Naive B cell (primary cell): ENCODE measurements around the gene DGCR2. TPM values are rescaled to one million over a fixed set of nuclear protein-coding genes. Genes with fewer than 3 reads are reported as not detected.
"Not testable (repeated sequence)": the region's sequence is repeated elsewhere in the genome, so short reads cannot be mapped to it uniquely, and the experiment has no call there.

Experiments used
- ATAC-seq, 2 donors: fragments of 150-1000 bp; cut with Tn5 transposase; 2 replicates each; pipeline ENCODE4 v1.10.0; 2021; ENCODE audit warnings: low read depth in 2 of 2, mild to moderate bottlenecking in 2 of 2, moderate library complexity in 2 of 2
- DNase-seq: peaks from one replicate; pipeline ENCODE4 v3.0.0; 2022
- H3K27ac Mint-ChIP-seq, 6 donors: one replicate each; pipeline ENCODE4 v1.8.0; 2020 to 2022; ENCODE audit warnings: mild to moderate bottlenecking in 6 of 6, mixed read lengths in 6 of 6, moderate library complexity in 5 of 6, inconsistent platforms in 2 of 6
- H3K27me3 Mint-ChIP-seq, 3 donors: one replicate each; pipeline ENCODE4 v1.8.0; 2021 to 2022; ENCODE audit warnings: mixed read lengths in 3 of 3, mild to moderate bottlenecking in 1 of 3
- H3K36me3 Mint-ChIP-seq, 2 donors: one replicate each; pipeline ENCODE4 v1.8.0; 2020 to 2022; ENCODE audit warnings: mixed read lengths in 2 of 2, inconsistent platforms in 1 of 2, mild to moderate bottlenecking in 1 of 2
- H3K4me1 Mint-ChIP-seq, 3 donors: one replicate each; pipeline ENCODE4 v1.8.0; 2020 to 2022; ENCODE audit warnings: mixed read lengths in 3 of 3, inconsistent platforms in 1 of 3, mild to moderate bottlenecking in 1 of 3, moderate library complexity in 1 of 3
- H3K4me3 Mint-ChIP-seq, 8 donors: one replicate each; pipeline ENCODE4 v1.8.0; 2020 to 2022; ENCODE audit warnings: mild to moderate bottlenecking in 8 of 8, mixed read lengths in 8 of 8, moderate library complexity in 8 of 8, inconsistent platforms in 2 of 8
- H3K9me3 Mint-ChIP-seq, 7 donors: one replicate each; pipeline ENCODE4 v1.8.0; 2020 to 2022; ENCODE audit warnings: mixed read lengths in 7 of 7, mild to moderate bottlenecking in 5 of 7, inconsistent platforms in 2 of 7, moderate library complexity in 1 of 7
- polyA plus RNA-seq, 6 donors: library from polyadenylated mRNA; unstranded; fragments of 300-500 nt; fragmentation: Illumina TruSeq; gene quantifications; one replicate each; pipeline ENCODE4 v1.2.3, GENCODE V29; 2021; ENCODE audit warnings: low read depth in 6 of 6

DGCR2 gene
- polyA plus RNA-seq, 6 donors from 2014 or later, result 27.4 to 50.6 (median 32.8) TPM

- Mint-ChIP-seq H3K4me3 (no peak overlapping the region), H3K27ac (peak overlapping the region in 1 of 6 donors; percentile 72), H3K9me3 (no peaks in the 10 kb centered on the region), H3K4me1 (peaks cover 0 to 10% (median 0%) of the 10 kb centered on the region in 3 donors), H3K36me3 (peaks cover 11 to 12% of the 10 kb centered on the region in 2 donors), H3K27me3 (no peaks in the 10 kb centered on the region)
- no peak for ATAC-seq
- no peak for DNase-seq
Measured at GRCh38 chr22:19040391-19040861, 81.8 kb downstream of the DGCR2 start.

- no peaks in the 10 kb centered on the region for H3K27me3 Mint-ChIP-seq
Measured at GRCh38 chr22:19039796-19040280, 82.4 kb downstream of the DGCR2 start.

GRCh38 chr22:19039448-19039780 lies 82.8 kb downstream of the DGCR2 start:
- Mint-ChIP-seq H3K36me3 (peaks cover 1 to 6% of the 10 kb centered on the region in 2 donors), H3K27me3 (no peaks in the 10 kb centered on the region), H3K27ac (peak overlapping the region in 1 of 6 donors; percentile 47), H3K4me3 (no peak overlapping the region), H3K4me1 (peaks cover 0 to 10% (median 5%) of the 10 kb centered on the region in 3 donors), H3K9me3 (no peaks in the 10 kb centered on the region)
- DNase-seq (no peak), ATAC-seq (no peak)

More at GRCh38 chr22:19039796-19040280, 82.4 kb downstream of the DGCR2 start:
- DNase-seq (no peak), ATAC-seq (no peak)
- Mint-ChIP-seq H3K36me3 (peaks cover 5 to 6% of the 10 kb centered on the region in 2 donors), H3K4me3 (no peak overlapping the region), H3K9me3 (no peaks in the 10 kb centered on the region), H3K27ac (peak overlapping the region in 1 of 6 donors; percentile 47), H3K4me1 (peaks cover 0 to 10% (median 1%) of the 10 kb centered on the region in 3 donors)

- Mint-ChIP-seq H3K9me3 (no peaks in the 10 kb centered on the region), H3K36me3 (peaks cover 0 to 6% of the 10 kb centered on the region in 2 donors), H3K4me3 (no peak overlapping the region), H3K27me3 (no peaks in the 10 kb centered on the region), H3K27ac (no peak overlapping the region), H3K4me1 (peaks cover 0 to 10% (median 6%) of the 10 kb centered on the region in 3 donors)
- ATAC-seq, result no peak
- no peak for DNase-seq
Measured at GRCh38 chr22:19038728-19039447, 83.3 kb downstream of the DGCR2 start.

GRCh38 chr22:19038164-19038546 lies 84.1 kb downstream of the DGCR2 start:
- H3K4me3 Mint-ChIP-seq, result no peak overlapping the region
- H3K27me3 Mint-ChIP-seq, result no peaks in the 10 kb centered on the region
- ATAC-seq, result no peak
- H3K27ac Mint-ChIP-seq, result no peak overlapping the region
- no peak for DNase-seq
- H3K9me3 Mint-ChIP-seq, result no peaks in the 10 kb centered on the region
- peaks cover 0 to 6% of the 10 kb centered on the region in 2 donors for H3K36me3 Mint-ChIP-seq
- peaks cover 0 to 10% (median 6%) of the 10 kb centered on the region in 3 donors for H3K4me1 Mint-ChIP-seq

- peaks cover 0 to 4% (median 0%) of the 10 kb centered on the region in 3 donors for H3K27me3 Mint-ChIP-seq
- ATAC-seq, result no peak
- peaks cover 0 to 6% of the 10 kb centered on the region in 2 donors for H3K36me3 Mint-ChIP-seq
- DNase-seq, result no peak
- H3K9me3 Mint-ChIP-seq, result no peaks in the 10 kb centered on the region
- no peak overlapping the region for H3K4me3 Mint-ChIP-seq
- peak overlapping the region in 2 of 6 donors; percentile 72 to 73 for H3K27ac Mint-ChIP-seq
- peaks cover 0 to 10% (median 6%) of the 10 kb centered on the region in 3 donors for H3K4me1 Mint-ChIP-seq
Measured at GRCh38 chr22:19037282-19038163, 84.7 kb downstream of the DGCR2 start.

GRCh38 chr22:19036523-19037273 lies 85.5 kb downstream of the DGCR2 start:
- peak overlapping the region in 2 of 6 donors; percentile 30 to 63 for H3K27ac Mint-ChIP-seq
- H3K4me3 Mint-ChIP-seq, result peak overlapping the region in 1 of 8 donors; percentile 26
- DNase-seq (no peak), ATAC-seq (no peak)
- peaks cover 0 to 10% (median 6%) of the 10 kb centered on the region in 3 donors for H3K4me1 Mint-ChIP-seq
- no peaks in the 10 kb centered on the region for H3K9me3 Mint-ChIP-seq
- peaks cover 0 to 6% of the 10 kb centered on the region in 2 donors for H3K36me3 Mint-ChIP-seq
- H3K27me3 Mint-ChIP-seq, result peaks cover 0 to 4% (median 0%) of the 10 kb centered on the region in 3 donors

- Mint-ChIP-seq H3K36me3 (peaks cover 0 to 6% of the 10 kb centered on the region in 2 donors), H3K4me3 (peak overlapping the region in 1 of 8 donors; percentile 26), H3K9me3 (no peaks in the 10 kb centered on the region), H3K27ac (peak overlapping the region in 1 of 6 donors; percentile 30), H3K4me1 (peaks cover 0 to 10% (median 6%) of the 10 kb centered on the region in 3 donors), H3K27me3 (peaks cover 0 to 4% (median 0%) of the 10 kb centered on the region in 3 donors)
- DNase-seq, result no peak
- ATAC-seq, result no peak
Measured at GRCh38 chr22:19036229-19036522, 86.0 kb downstream of the DGCR2 start.

GRCh38 chr22:19035474-19036228 lies 86.6 kb downstream of the DGCR2 start:
- Mint-ChIP-seq H3K9me3 (no peaks in the 10 kb centered on the region), H3K27ac (peak overlapping the region in 2 of 6 donors; percentile 76 to 82), H3K36me3 (peaks cover 0 to 6% of the 10 kb centered on the region in 2 donors), H3K4me3 (no peak overlapping the region), H3K4me1 (peaks cover 0 to 10% (median 6%) of the 10 kb centered on the region in 3 donors), H3K27me3 (peaks cover 0 to 4% (median 2%) of the 10 kb centered on the region in 3 donors)
- ATAC-seq (peak in 1 of 2 donors; percentile 48), DNase-seq (no peak)

GRCh38 chr22:19035126-19035473 lies 87.1 kb downstream of the DGCR2 start:
- not testable (repeated sequence) for H3K27ac Mint-ChIP-seq, H3K36me3 Mint-ChIP-seq, H3K4me3 Mint-ChIP-seq, DNase-seq, H3K27me3 Mint-ChIP-seq, H3K4me1 Mint-ChIP-seq, ATAC-seq, H3K9me3 Mint-ChIP-seq

GRCh38 chr22:19034724-19035120 lies 87.5 kb downstream of the DGCR2 start:
- DNase-seq, H3K27ac Mint-ChIP-seq, H3K9me3 Mint-ChIP-seq, H3K36me3 Mint-ChIP-seq, H3K4me1 Mint-ChIP-seq, H3K27me3 Mint-ChIP-seq, H3K4me3 Mint-ChIP-seq, ATAC-seq: not testable (repeated sequence)

- not testable (repeated sequence) for H3K9me3 Mint-ChIP-seq, DNase-seq, H3K4me1 Mint-ChIP-seq, H3K36me3 Mint-ChIP-seq, H3K27me3 Mint-ChIP-seq, H3K4me3 Mint-ChIP-seq, ATAC-seq
- H3K27ac Mint-ChIP-seq, result peak overlapping the region in 1 of 6 donors; percentile 65
Measured at GRCh38 chr22:19034031-19034723, 88.0 kb downstream of the DGCR2 start.
